Keratinocyte (primary cell): ENCODE results near the gene CXCL14.

Experiments
- CTCF ChIP-seq, 3 experiments: IDR thresholded peaks in 1 of 3; conservative IDR thresholded peaks in 1 of 3; optimal IDR thresholded peaks in 1 of 3; 2 replicates in 2 of 3; 3 replicates in 1 of 3; pipeline versions ENCODE3 to v1.5.1; 2011; ENCODE audit warnings: low read length in 3 of 3, mild to moderate bottlenecking in 3 of 3, moderate library complexity in 2 of 3, control low read depth in 1 of 3, inconsistent platforms in 1 of 3; ENCODE audit not compliant: insufficient read depth in 2 of 3; ENCODE audit errors: extremely low read depth in 1 of 3
- EZH2 ChIP-seq: IDR thresholded peaks from one replicate; pipeline ENCODE4 v1.6.1; 2012; ENCODE audit warnings: inconsistent platforms, mild to moderate bottlenecking, low read length, moderate library complexity

- no peak for TF ChIP-seq CTCF (optimal IDR thresholded peaks at IDR 0.05 in 1 of 3, IDR thresholded peaks at IDR 0.05 in 1 of 3, conservative IDR thresholded peaks at IDR 0.05 in 1 of 3; ENCODE audit: extremely low read depth in 1 of 3, insufficient read depth in 2 of 3, low read length in 3 of 3)
- no peak for TF ChIP-seq EZH2
Measured at GRCh38 chr5:135589152-135589551, 10.4 kb upstream of the CXCL14 start.
